WTC11 (cell line): ENCODE results near the gene RBP3.

ENCODE experiments used
- CREB1 ChIP-seq: sonication (generic); formaldehyde crosslinking; IDR thresholded peaks from 2 replicates; pipeline ENCODE4 v1.8.0; 2023; ENCODE audit warnings: mild to moderate bottlenecking, missing genetic modification reagents
- E2F5 ChIP-seq: sonication (generic); formaldehyde crosslinking; IDR thresholded peaks from 2 replicates; pipeline ENCODE4 v1.8.1; 2022; ENCODE audit warnings: mild to moderate bottlenecking, moderate library complexity, missing genetic modification reagents
- SMAD3 ChIP-seq: sonication (generic); formaldehyde crosslinking; IDR thresholded peaks from 2 replicates; pipeline ENCODE4 v1.8.0; 2022; ENCODE audit warnings: missing genetic modification reagents, mild to moderate bottlenecking, borderline replicate concordance
- TF ChIP-seq, protein P1 (sequence below): fragments of 200-600 bp; IDR thresholded peaks from 2 replicates; pipeline ENCODE4 v1.8.0; 2022; ENCODE audit warnings: antibody characterized with exemption
- TF ChIP-seq, protein P2 (sequence below): sonication (generic); formaldehyde crosslinking; IDR thresholded peaks from 2 replicates; pipeline ENCODE4 v1.8.0; 2023; ENCODE audit warnings: missing genetic modification reagents
- TF ChIP-seq, protein P3 (sequence below): sonication (generic); formaldehyde crosslinking; IDR thresholded peaks from 2 replicates; pipeline ENCODE4 v1.8.0; 2022; ENCODE audit warnings: mild to moderate bottlenecking, missing genetic modification reagents

DNA sequence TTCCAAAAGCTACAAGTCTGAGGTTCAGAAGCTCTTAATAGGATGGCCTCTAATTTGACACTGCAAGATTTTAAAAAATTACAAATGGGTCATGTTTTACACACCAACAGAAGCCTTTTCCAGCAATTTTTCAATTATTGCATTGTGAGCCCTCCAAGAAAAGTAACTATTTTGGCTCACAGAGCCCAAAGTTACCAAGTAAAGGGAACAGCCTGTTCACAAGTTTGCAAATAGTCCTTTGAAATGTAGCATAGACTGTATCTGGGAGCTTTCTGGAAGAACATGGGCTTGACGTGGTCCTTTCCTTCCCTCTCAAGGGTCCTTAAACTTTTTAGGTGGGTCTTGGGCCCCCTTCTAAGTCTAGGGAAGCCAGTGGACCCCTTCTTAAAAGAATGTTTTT is 49.4 kb upstream of the RBP3 start:
- TF ChIP-seq, protein P1, sequence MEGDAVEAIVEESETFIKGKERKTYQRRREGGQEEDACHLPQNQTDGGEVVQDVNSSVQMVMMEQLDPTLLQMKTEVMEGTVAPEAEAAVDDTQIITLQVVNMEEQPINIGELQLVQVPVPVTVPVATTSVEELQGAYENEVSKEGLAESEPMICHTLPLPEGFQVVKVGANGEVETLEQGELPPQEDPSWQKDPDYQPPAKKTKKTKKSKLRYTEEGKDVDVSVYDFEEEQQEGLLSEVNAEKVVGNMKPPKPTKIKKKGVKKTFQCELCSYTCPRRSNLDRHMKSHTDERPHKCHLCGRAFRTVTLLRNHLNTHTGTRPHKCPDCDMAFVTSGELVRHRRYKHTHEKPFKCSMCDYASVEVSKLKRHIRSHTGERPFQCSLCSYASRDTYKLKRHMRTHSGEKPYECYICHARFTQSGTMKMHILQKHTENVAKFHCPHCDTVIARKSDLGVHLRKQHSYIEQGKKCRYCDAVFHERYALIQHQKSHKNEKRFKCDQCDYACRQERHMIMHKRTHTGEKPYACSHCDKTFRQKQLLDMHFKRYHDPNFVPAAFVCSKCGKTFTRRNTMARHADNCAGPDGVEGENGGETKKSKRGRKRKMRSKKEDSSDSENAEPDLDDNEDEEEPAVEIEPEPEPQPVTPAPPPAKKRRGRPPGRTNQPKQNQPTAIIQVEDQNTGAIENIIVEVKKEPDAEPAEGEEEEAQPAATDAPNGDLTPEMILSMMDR: no peak
- TF ChIP-seq, protein P2, sequence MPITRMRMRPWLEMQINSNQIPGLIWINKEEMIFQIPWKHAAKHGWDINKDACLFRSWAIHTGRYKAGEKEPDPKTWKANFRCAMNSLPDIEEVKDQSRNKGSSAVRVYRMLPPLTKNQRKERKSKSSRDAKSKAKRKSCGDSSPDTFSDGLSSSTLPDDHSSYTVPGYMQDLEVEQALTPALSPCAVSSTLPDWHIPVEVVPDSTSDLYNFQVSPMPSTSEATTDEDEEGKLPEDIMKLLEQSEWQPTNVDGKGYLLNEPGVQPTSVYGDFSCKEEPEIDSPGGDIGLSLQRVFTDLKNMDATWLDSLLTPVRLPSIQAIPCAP (CRISPR knock-in tag): no peak
- TF ChIP-seq E2F5 (no peak), SMAD3 (CRISPR knock-in tag) (no peak), CREB1 (CRISPR knock-in tag) (no peak)
- TF ChIP-seq, protein P3, sequence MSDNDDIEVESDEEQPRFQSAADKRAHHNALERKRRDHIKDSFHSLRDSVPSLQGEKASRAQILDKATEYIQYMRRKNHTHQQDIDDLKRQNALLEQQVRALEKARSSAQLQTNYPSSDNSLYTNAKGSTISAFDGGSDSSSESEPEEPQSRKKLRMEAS: no peak
